Islet precursor cell (in vitro differentiated cells): ENCODE measurements around the gene CHN1.

Experiments
- DNase-seq: peaks from one replicate; pipeline ENCODE4 v3.0.0-alpha.2; 2018

Gene CHN1

DNA sequence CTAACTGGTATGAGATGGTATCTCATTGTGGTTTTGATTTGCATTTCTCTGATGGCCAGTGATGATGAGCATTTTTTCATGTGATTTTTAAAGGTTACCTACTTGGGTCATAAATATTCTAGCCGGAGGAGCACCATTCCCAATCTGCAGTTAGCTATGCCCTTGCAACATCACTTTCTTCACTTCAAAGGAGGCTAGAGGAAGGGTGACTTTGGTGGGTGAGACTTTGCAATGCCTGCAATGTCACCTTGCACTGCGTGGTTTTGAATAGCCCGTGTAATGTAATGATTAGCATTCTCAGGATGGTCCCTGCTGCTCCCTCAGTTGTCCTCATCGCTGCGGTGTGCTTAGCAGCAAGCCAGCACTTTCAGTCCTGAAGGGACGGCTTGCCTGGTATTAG is 184.8 kb downstream of the CHN1 start:
- DNase-seq: no peak

DNA sequence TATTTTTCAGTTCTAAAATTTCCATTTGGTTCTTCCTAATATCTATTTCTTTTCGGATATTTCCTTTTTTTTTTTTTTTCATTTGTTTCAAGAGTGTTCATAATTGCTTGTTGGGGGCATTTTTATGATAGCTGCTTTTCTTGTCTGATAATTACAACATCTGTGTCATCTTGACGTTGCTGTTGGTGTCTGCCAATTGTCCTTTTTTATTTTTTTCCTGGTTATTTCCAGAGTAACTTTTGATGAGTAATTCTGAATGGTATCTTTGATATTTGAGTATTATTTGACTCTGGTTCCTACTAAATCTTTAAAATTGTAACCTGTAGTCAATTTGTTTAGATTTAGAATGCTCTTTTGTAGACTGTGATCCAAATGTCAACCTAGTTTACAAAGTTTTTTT is 189.7 kb downstream of the CHN1 start:
- DNase-seq: no peak

GRCh38 chr2:174812037-174812436 is 193.1 kb downstream of the CHN1 start:
- no peak for DNase-seq

GRCh38 chr2:174807931-174808330 is 197.2 kb downstream of the CHN1 start:
- no peak for DNase-seq

DNA sequence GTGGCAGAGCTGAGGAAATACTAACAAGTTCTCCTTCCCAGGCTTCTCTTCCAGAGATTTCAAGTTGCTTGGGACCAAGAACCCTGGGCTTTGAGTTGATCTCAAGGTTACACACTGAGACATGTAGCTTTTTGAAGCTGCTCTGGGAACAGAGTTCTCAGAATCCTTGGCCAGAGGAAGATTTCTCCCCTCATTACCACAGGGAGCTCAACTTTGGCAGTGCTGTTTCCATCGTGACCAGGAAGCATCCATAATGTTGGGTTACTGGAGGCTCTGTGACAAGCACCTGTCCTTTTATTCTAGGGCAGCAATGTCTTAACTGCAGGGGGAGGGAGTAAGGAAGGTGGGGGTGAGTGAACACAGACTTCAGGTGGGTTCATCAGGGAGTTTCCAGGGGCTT is 199.4 kb downstream of the CHN1 start:
- no peak for DNase-seq

GRCh38 chr2:174802459-174802858 is 202.7 kb downstream of the CHN1 start:
- DNase-seq: no peak

DNA sequence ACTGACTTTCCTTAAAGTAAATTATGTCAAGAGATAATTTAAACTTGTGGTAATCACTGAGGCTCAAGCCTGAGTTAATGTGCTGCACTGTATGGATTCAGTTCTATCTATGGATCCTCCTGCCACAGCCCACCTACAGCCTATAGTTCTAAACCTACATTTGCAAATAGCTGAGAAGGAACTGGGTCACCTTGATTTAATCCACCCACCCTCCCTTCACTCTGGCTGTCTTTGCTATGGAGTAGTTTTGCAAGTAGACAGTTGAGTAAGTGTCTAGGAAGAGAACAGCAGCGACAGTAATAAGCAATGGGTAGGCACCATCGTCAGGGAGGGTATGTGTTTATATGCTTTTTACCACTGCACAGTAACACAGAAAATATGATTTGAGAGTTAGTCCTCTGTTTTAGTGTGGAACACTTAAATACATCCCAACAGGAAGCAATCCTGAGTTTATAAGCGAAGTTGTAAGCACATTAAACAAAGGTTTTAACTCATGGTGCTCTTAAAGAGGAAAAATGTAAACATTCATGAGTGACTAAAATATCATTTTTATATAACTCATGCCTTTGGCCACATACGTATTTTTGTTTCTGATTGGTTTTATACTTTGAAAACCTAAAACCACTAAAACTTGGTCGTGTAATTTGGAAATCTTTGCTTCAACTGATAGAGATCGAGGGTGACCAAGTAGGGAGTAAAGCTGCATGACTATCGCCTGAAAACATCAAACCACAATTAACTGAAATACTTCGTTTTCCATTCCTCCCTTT is 204.6 kb downstream of the CHN1 start:
- no peak for DNase-seq

DNA sequence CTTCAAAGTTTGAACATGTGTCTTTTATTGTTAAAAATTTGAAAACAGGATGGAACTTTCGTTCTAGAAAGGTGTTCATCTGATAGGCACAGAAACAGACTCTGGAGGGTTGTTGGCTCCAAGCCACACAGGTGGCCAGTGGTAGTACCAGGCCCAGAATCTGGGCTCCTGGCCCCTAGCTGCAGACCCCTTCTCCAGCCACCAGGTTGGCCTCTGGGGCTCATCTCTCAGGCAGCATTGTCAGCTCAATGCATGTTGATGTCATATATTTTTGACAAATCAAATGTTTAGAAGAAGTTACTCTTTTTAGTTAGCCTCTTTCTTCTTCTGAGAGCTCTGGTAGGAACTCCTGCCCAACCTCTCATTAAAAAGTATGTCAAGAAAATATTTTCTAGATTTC is 206.4 kb downstream of the CHN1 start:
- no peak for DNase-seq

- DNase-seq: no peak
Measured at GRCh38 chr2:174797781-174798276, 207.4 kb downstream of the CHN1 start.

DNA sequence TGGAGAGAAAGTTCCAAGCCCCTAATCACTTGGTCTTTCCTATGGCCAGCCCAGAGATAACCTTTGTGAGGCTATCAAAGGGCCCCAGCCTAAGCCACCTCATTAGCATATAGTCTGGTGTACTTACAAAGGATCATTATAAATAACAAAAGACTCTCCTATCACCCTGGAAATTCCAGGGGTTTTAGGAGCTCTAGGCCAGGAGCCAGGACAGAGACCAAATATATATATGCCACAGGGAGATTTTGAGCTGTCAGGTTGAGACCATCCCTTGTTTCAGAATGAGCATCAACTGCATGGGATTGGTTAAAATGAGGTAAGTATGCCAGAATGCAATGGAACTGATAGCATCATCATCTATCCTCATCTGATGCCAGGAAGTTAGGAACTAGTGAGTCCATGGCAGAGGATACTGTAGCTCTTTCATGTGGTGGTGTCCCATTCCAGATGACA is 208.8 kb downstream of the CHN1 start:
- no peak for DNase-seq

DNA sequence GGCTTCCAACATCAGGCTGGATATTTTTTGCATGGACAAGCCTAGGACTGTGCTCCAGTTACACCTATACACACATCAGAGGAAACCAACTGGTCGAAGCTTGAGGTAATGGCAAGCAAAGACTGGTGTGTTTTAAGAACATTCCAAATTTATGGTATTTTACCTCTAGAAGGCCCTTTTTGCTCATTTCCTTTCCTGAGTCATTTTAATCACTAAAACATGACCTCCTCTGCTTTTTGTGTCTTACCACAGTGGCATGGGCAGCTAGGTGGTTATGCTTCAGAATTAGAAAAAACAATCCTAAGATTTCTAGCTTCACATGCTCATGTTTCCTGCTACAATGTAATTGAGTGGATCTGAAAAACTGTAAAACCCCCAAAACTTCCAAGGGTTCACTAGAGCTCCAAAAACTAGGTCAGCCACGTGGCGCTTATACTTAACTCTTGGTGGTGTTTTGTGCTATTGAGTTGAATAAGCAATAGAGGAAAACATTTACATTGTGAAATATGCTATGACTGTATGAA is 210.3 kb downstream of the CHN1 start:
- DNase-seq: no peak

DNA sequence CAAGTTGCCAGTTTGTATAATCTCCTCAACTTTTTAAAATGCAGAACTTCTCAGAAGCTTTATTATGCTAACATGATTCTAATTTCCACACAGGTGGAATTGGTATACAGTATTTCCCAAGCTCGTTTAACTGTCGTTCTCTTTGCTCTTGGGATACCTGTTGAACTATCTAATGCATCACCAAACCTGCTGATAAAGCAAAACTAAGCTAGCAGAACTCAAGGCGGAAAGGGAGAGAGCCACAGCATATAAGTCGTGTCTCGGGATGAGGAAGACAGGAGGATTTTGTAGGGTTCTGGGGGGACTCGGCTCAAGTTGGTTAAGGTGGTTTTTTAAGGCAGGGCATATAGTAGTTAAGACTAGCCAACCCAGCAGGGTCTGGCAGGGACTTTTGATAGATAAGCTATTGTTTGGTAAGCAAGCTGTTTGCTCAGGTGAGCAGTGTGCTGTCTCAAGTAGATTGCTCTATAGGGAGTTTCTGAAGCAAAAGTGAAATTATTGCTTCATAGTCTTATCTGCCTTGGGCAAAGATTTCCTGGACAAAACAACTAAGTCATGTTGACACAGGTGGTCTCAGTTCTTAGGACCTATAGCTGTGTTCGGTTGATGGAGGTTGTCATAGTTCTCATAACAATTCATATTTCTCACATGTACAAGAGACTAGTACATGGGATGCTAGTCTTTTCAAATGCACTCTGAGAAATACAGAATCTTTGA is 212.7 kb downstream of the CHN1 start:
- DNase-seq: no peak

DNA sequence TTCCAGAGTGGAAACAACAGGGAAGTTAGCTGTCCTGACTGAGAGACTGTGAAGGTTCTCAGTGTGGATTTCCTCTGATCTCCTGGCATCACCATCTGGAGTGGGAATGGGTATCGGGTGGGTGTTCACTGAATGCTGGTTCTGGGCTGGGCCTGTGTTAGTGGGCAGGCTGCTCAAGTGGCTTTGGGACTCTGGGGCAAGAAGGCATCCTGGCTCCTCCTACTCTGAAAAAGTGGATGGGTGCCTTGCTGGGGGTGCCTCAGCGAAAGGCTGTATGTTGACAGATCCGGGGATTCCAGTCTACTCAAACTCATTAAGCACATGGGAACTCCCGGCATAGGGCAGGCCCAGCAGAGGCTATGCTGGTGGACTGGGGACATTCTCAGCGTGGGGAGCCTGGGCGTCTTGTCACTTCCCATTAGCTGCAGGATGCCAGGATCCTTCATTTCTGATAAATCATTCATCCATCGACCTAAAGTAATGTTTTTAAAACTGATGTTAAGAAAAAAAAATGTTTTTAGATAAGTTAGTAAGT is 213.4 kb downstream of the CHN1 start:
- DNase-seq: no peak

DNA sequence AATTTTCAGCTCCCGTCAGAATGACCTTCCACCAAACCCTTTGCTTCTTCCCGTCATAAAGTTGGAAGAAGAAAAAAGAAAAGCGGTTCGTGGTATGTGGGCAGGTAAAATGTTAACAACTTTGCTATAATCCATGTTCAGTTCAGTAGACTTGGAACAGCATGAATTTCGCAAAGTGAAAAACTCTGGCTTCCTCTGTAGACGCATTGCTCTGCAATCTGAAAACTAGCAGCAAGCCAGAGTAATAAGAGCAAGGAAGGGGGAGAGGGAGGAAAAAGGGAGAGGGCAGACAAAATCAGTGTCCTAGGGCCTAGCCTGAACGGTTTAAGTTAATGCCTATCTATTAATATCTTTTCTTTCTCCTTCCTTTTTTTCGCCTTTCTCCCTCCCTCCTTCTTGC is 214.2 kb downstream of the CHN1 start:
- no peak for DNase-seq

DNA sequence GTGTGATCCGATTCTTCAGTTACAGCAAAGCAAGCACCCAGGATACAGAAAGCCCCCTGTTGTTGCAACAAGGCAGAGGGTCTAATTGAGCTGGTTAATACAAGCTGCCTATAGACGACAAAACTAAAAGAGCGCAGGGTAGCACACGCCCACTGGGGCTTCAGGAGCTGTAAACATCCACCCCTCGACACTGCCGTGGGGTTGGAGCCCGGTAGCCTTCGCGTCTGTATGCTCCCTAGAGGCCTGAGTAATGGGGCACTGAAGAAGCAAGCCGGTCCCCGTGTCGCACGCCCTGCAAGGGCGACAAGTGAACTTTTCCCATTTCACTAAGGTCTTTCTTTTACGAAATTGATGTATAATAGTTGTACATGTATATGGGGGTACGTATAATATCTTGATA is 216.2 kb downstream of the CHN1 start:
- no peak for DNase-seq

DNA sequence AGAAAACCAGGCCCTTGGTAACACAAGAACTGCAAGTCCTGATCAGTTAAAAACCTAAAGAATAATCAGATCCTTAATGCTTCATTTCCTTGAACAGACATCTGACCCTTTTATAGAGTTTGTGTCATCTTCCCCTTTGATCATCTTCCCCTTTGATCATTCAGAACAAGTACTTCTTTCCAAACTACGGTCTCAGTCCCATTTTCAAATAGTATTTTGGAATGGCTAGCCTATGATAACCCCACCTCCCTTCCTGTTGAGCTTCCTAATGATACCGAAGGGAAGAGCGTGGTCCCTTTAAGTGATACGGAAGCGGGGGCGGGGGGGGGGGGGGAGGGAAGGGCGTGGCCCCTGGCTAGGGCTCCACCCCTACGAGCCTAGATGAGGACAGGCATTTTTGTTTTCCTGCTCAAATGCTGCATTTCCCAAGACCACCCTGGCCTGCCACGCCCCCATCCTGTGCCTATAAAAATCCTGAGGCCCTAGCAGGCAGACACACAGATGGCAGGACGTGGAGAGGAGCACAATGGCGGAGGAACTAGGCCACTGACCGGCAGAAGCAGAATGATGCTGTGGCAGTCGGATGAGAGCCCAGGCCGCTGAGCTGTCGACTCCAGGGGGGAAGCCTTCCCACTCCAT is 216.8 kb downstream of the CHN1 start:
- DNase-seq: peak; percentile 68

DNA sequence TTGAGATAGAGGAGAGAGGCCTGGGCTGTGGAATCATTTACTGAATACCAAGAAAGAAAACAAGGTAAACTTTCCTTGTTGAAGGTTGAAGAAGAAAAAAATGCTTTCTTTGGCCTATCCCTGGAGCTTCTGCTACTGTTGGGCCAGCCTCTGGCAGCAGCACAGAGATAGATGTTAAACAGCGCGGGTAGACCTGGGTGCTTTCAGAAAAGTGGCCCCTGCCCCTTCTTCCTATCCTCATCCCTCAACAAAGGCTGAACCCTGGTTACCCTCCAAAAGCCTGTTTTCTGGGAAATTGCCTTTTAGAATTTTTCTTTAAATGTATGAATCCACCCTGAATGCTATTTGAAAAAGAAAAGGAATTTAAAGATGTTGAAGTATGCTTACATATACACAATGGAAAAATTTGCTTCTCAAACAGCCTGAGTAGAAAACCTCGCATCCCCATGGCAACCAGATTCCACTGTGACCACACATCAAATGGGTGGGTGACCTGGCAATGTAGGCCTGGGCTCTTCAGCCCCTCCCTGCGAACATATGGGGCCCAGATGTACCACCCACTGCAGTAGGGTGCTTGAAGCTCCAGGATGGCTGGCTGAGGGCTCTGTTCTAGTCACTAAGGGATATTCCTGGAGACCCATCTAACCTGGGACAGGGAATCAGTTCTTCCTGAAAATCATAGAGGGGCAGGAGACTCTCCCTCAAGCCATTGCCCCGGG is 217.5 kb downstream of the CHN1 start:
- DNase-seq: peak; percentile 89

GRCh38 chr2:174786066-174786725 is 219.0 kb downstream of the CHN1 start:
- no peak for DNase-seq

DNA sequence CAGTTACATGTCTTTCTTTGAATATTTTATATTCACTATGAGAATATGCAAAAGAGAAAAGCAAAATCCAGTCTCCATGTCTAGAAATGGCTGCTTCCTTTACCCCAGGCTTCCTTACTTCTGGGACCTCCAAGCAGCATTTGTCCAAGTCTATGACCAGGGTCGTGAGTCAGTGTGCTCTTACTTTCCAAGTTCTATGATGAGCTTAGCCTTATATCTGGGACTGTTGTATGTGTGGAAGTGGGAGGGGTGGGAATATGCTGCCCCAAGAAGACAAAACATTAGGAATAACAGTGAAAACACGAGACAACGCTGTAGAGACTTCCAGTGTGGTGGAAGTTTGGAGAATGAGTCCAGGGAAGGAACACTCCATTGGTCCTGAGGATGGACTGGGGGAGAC is 219.7 kb downstream of the CHN1 start:
- DNase-seq: no peak

DNA sequence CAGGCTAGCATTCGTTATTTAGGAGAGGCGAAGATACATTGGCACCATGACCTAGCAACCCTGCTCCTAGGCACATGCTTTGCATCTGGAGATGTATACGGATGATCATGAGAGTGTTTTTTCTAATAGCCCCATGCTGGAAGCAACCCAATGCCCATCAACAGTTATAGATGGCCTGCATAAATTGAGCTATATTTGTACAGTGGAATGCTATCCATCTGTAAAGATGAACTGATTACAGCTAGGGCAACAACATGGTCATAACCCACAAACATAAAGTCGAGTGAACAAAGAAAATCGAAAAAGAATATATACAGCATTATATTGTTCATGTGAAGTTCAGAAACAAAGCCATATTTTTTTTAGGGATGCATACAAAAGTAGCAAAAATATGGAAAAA is 220.3 kb downstream of the CHN1 start:
- no peak for DNase-seq

GRCh38 chr2:174784316-174784715 is 220.9 kb downstream of the CHN1 start:
- DNase-seq: no peak

- no peak for DNase-seq
Measured at GRCh38 chr2:174781996-174782395, 223.2 kb downstream of the CHN1 start.
